SK-N-SH (cell line): ENCODE data around the gene MYO16. TPM values are rescaled to one million over a fixed set of nuclear protein-coding genes. Genes with fewer than 3 reads are reported as not detected.

ENCODE experiments used
- CTCF ChIA-PET: fragments of 300-600, 350-600 bp; formaldehyde crosslinking; extraction: SDS; loops from one replicate; lab custom pipeline; 2021; lab: Yijun Ruan, JAX
- POLR2A ChIA-PET: fragments of 350-600 bp; sonication (Branson Sonifier 250); formaldehyde crosslinking; extraction: SDS; loops from one replicate; lab custom pipeline; 2020; ENCODE audit warnings: antibody characterized with exemption, inconsistent platforms; lab: Yijun Ruan, JAX
- DNase-seq: peaks from one replicate; pipeline ENCODE4 v3.0.0; 2012
- H2AFZ ChIP-seq: fragments of 200-600 bp; sonication (generic); 2 replicates; pipeline ENCODE4 v1.8.1; 2016; ENCODE audit warnings: antibody characterized with exemption, mild to moderate bottlenecking, low read depth
- H3F3A ChIP-seq: fragments of 200-600 bp; sonication (generic); replicated peaks from 2 replicates; pipeline ENCODE3; 2016; ENCODE audit warnings: antibody characterized with exemption, mild to moderate bottlenecking; ENCODE audit not compliant: insufficient read depth
- H3K27ac ChIP-seq, 2 experiments: fragments of 200-500 bp in 1 of 2; fragments of 200-600 bp in 1 of 2; sonication (Bioruptor generic) in 1 of 2; sonication (generic), shearing (Covaris generic) in 1 of 2; 2 replicates each; pipeline versions ENCODE4 v1.5.1 to v1.6.1; 2014 to 2016; ENCODE audit warnings: low read depth in 2 of 2, inconsistent platforms in 1 of 2, low read length in 1 of 2, mild to moderate bottlenecking in 1 of 2, mixed read lengths in 1 of 2
- H3K27me3 ChIP-seq: fragments of 200-600 bp; sonication (generic), shearing (Covaris generic); 2 replicates; pipeline ENCODE4 v1.6.1; 2016; ENCODE audit warnings: mixed run types; ENCODE audit not compliant: insufficient read depth
- H3K36me3 ChIP-seq, 2 experiments: fragments of 200-500 bp in 1 of 2; fragments of 200-600 bp in 1 of 2; sonication (Bioruptor generic) in 1 of 2; sonication (generic) in 1 of 2; replicated peaks in 1 of 2; 2 replicates each; pipeline versions ENCODE3 to v1.5.1; 2014 to 2016; ENCODE audit warnings: low read length in 1 of 2, mild to moderate bottlenecking in 1 of 2; ENCODE audit not compliant: insufficient read depth in 2 of 2, control insufficient read depth in 1 of 2
- H3K4me1 ChIP-seq, 2 experiments: fragments of 200-500 bp in 1 of 2; fragments of 200-600 bp in 1 of 2; sonication (Bioruptor generic) in 1 of 2; sonication (generic), shearing (Covaris generic) in 1 of 2; 2 replicates each; pipeline versions ENCODE4 v1.5.1 to v1.6.1; 2014 to 2016; ENCODE audit warnings: low read depth in 1 of 2, low read length in 1 of 2, mixed run types in 1 of 2; ENCODE audit not compliant: insufficient read depth in 2 of 2, control insufficient read depth in 1 of 2
- H3K4me2 ChIP-seq: fragments of 200-600 bp; sonication (generic), shearing (Covaris generic); 2 replicates; pipeline ENCODE4 v1.6.1; 2017; ENCODE audit warnings: mixed run types
- H3K4me3 ChIP-seq, 2 experiments: fragments of 200-500 bp in 1 of 2; fragments of 200-600 bp in 1 of 2; sonication (Bioruptor generic) in 1 of 2; sonication (generic), shearing (Covaris generic) in 1 of 2; 2 replicates each; pipeline versions ENCODE4 v1.5.1 to v1.8.1; 2014 to 2016; ENCODE audit warnings: low read depth in 2 of 2, inconsistent platforms in 1 of 2, low read length in 1 of 2, mild to moderate bottlenecking in 1 of 2, mixed read lengths in 1 of 2, moderate library complexity in 1 of 2
- H3K79me2 ChIP-seq: fragments of 200-600 bp; sonication (generic); 2 replicates; pipeline ENCODE4 v1.8.1; 2017; ENCODE audit warnings: mild to moderate bottlenecking; ENCODE audit not compliant: insufficient read depth
- H3K9ac ChIP-seq: fragments of 200-600 bp; sonication (generic); 2 replicates; pipeline ENCODE4 v1.6.1; 2017; ENCODE audit warnings: mixed run types
- H3K9me2 ChIP-seq: fragments of 200-600 bp; sonication (generic); 2 replicates; pipeline ENCODE4 v1.6.1; 2017; ENCODE audit warnings: mixed run types
- H3K9me3 ChIP-seq: fragments of 200-600 bp; sonication (generic); 2 replicates; pipeline ENCODE4 v1.6.1; 2017; ENCODE audit warnings: mixed run types, mild to moderate bottlenecking, moderate library complexity
- H4K20me1 ChIP-seq: fragments of 200-600 bp; sonication (generic); 2 replicates; pipeline ENCODE4 v1.6.1; 2017; ENCODE audit warnings: mild to moderate bottlenecking, mixed run types; ENCODE audit not compliant: insufficient read depth
- ELF1 ChIP-seq: IDR thresholded peaks from 2 replicates; pipeline ENCODE4 v1.4.0; 2012
- FOSL2 ChIP-seq: IDR thresholded peaks from 2 replicates; pipeline ENCODE4 v1.4.0; 2012; ENCODE audit warnings: low read depth, mild to moderate bottlenecking, moderate library complexity, borderline replicate concordance
- GABPA ChIP-seq: IDR thresholded peaks from 2 replicates; pipeline ENCODE4 v1.4.0; 2012; ENCODE audit warnings: low read depth, mild to moderate bottlenecking
- RAD21 ChIP-seq: IDR thresholded peaks from 2 replicates; pipeline ENCODE4 v1.6.1; 2012; ENCODE audit warnings: mild to moderate bottlenecking, low read length
- RFX5 ChIP-seq: IDR thresholded peaks from 2 replicates; pipeline ENCODE4 v1.6.1; 2012; ENCODE audit warnings: mild to moderate bottlenecking, improper control_type of control experiment, low read length
- RXRA ChIP-seq: IDR thresholded peaks from 2 replicates; pipeline ENCODE4 v1.4.0; 2012; ENCODE audit warnings: low read depth, mild to moderate bottlenecking, borderline replicate concordance
- TEAD4 ChIP-seq: IDR thresholded peaks from 2 replicates; pipeline ENCODE4 v1.4.0; 2012; ENCODE audit warnings: mild to moderate bottlenecking, borderline replicate concordance; ENCODE audit not compliant: insufficient read depth
- USF1 ChIP-seq: IDR thresholded peaks from 2 replicates; pipeline ENCODE4 v1.4.0; 2012; ENCODE audit warnings: low read depth, borderline replicate concordance
- WGBS: methylation state at CpG from one replicate; pipeline ENCODE4 v1.1.6; 2017; ENCODE audit warnings: low lambda C conversion rate; 5-methylcytosine and 5-hydroxymethylcytosine counted together
- polyA plus RNA-seq, 3 experiments: library from polyadenylated mRNA; depleted of rRNA; stranded (reverse); fragments of >200 nt; gene quantifications; 2 replicates each; pipeline ENCODE4 v1.2.3, GENCODE V29; 2012

Gene MYO16
- polyA plus RNA-seq, 1 of the 3 experiments (the other 2 are of a cell fraction): 0.07 TPM

- ChIA-PET POLR2A (no interaction called here), CTCF (interaction anchor here (2.1 kb wide), 1 partner anchor 11 kb away, joined by 7 read pairs; no protein-coding TSS in a partner anchor)
- WGBS: 67% methylated on average over 1 of the region's 1 CpG
- Histone ChIP-seq H2AFZ (no peak overlapping the region), H3K9me2 (no peaks in the 10 kb centered on the region), H3K4me1 (peaks cover 0 to 11% of the 10 kb centered on the region in 2 experiments; a peak in 1 of 4 replicates), H3K79me2 (no peaks in the 10 kb centered on the region), H3F3A (peaks cover 12% of the 10 kb centered on the region), H3K9ac (no peak overlapping the region), H4K20me1 (no peaks in the 10 kb centered on the region), H3K9me3 (no peaks in the 10 kb centered on the region), H3K27me3 (no peaks in the 10 kb centered on the region), H3K27ac (no peak overlapping the region), H3K4me3 (no peak overlapping the region), H3K4me2 (no peak overlapping the region), H3K36me3 (no peaks in the 10 kb centered on the region)
- TF ChIP-seq RAD21: no peak
- TF ChIP-seq RFX5: no peak
- 0 out of 2 replicates have a peak, but pooled peaks have one; percentile 31 for TF ChIP-seq USF1
- no peak for TF ChIP-seq GABPA
- no peak for TF ChIP-seq RXRA
- DNase-seq: no peak
Measured at GRCh38 chr13:109254274-109254673, 624.9 kb downstream of the MYO16 start.

- TF ChIP-seq TEAD4 (no peak), USF1 (no peak), FOSL2 (no peak), ELF1 (no peak)
- H4K20me1 ChIP-seq: no peaks in the 10 kb centered on the region
- DNase-seq: no peak
- no peak overlapping the region for H2AFZ ChIP-seq
- no peaks in the 10 kb centered on the region for H3K9me3 ChIP-seq
- H3K4me2 ChIP-seq: no peak overlapping the region
- ChIA-PET POLR2A (no interaction called here), CTCF (no interaction called here)
- H3K9ac ChIP-seq: no peak overlapping the region
- H3K36me3 ChIP-seq: no peaks in the 10 kb centered on the region
- H3K27ac ChIP-seq: no peak overlapping the region
- no peaks in the 10 kb centered on the region for H3K79me2 ChIP-seq
- H3K4me3 ChIP-seq: no peak overlapping the region
- no peaks in the 10 kb centered on the region for H3K27me3 ChIP-seq
- 92% methylated on average over 4 of the region's 4 CpGs for WGBS
- no peaks in the 10 kb centered on the region; the same call in 1 of the 2 replicates for H3K9me2 ChIP-seq
- peaks cover 0 to 11% of the 10 kb centered on the region in 2 experiments; a peak in 1 of 4 replicates for H3K4me1 ChIP-seq
- H3F3A ChIP-seq: peaks cover 12% of the 10 kb centered on the region
Measured at GRCh38 chr13:109255141-109255856, 625.9 kb downstream of the MYO16 start.
